HFFc6 (cell line): ENCODE data around the gene ECM1. TPM values are rescaled to one million over a fixed set of nuclear protein-coding genes. Genes with fewer than 3 reads are reported as not detected.

Source experiments
- DNase-seq: peaks from one replicate; pipeline ENCODE4 v3.0.0-alpha.2; 2018
- H3K27ac Mint-ChIP-seq: 2 replicates; pipeline ENCODE4 v1.8.0; 2020; ENCODE audit warnings: mild to moderate bottlenecking, mixed read lengths
- H3K27me3 Mint-ChIP-seq: 2 replicates; pipeline ENCODE4 v1.8.0; 2021; ENCODE audit warnings: mild to moderate bottlenecking, moderate library complexity, mixed read lengths; ENCODE audit not compliant: insufficient read depth
- H3K36me3 Mint-ChIP-seq: 2 replicates; pipeline ENCODE4 v1.8.0; 2021; ENCODE audit warnings: low read depth, mixed read lengths
- H3K4me1 Mint-ChIP-seq: 2 replicates; pipeline ENCODE4 v1.8.0; 2020; ENCODE audit warnings: low read depth, mixed read lengths
- H3K4me3 Mint-ChIP-seq: 2 replicates; pipeline ENCODE4 v1.8.0; 2020; ENCODE audit warnings: mild to moderate bottlenecking, moderate library complexity, mixed read lengths
- H3K9me3 Mint-ChIP-seq: 2 replicates; pipeline ENCODE4 v1.8.0; 2020; ENCODE audit warnings: mild to moderate bottlenecking, mixed read lengths
- CTCF ChIP-seq: fragments of 200-600 bp; sonication (generic); IDR thresholded peaks from 2 replicates; pipeline ENCODE4 v1.5.0; 2021; ENCODE audit warnings: antibody characterized with exemption, mild to moderate bottlenecking
- long read RNA-seq: library from polyadenylated mRNA; unstranded; transcript quantifications from one replicate; pipeline ENCODE4 v2.0.0, GENCODE V29; 2019
- total RNA-seq, 6 experiments: library from RNA; stranded (reverse); fragmentation: NEBNext Ultra II Directional; extraction: Animal tissue kit (Norgen Biotek cat#: 25700); gene quantifications; 2 replicates in 1 of 6; 3 replicates in 5 of 6; pipeline ENCODE4 v1.2.3, GENCODE V29; 2021

The ECM1 gene
- total RNA-seq, result 10 to 100 TPM; 30.8 to 52.0 (median 46.5) TPM
- long read RNA-seq, transcript ECM1-202 (10 exons, 2,070 nt), result major isoform, 29 of 36 reads
- long read RNA-seq, partial matches to known transcripts, result 5 of 36 reads
- long read RNA-seq, other reads (novel, unspliced or antisense), result 2 of 36 reads

- Mint-ChIP-seq H3K27ac (peak within 1 kb of the TSS; percentile 83), H3K4me3 (peak within 1 kb of the TSS; percentile 77), H3K4me1 (peaks cover 31% of the 10 kb centered on the region), H3K36me3 (peaks cover 34% of the 10 kb centered on the region), H3K27me3 (no peaks in the 10 kb centered on the region), H3K9me3 (no peaks in the 10 kb centered on the region)
- DNase-seq, result peak; percentile 68
- no peak for TF ChIP-seq CTCF
Measured at GRCh38 chr1:150507912-150508864, at the start of gene ECM1. Gene ECM1, plus strand, starts transcription at chr1:150508109. Its CDS starts 101 bp downstream, at chr1:150508210.

GRCh38 chr1:150464422-150464826, 43.5 kb upstream of the ECM1 start:
- H3K36me3 Mint-ChIP-seq, result 0 out of 2 replicates have a peak, but pooled peaks cover 4% of the 10 kb centered on the region
- peaks cover 4% of the 10 kb centered on the region; the same call in 1 of the 2 replicates for H3K27me3 Mint-ChIP-seq
- DNase-seq, result peak; percentile 30
- H3K9me3 Mint-ChIP-seq, result no peaks in the 10 kb centered on the region
- TF ChIP-seq CTCF, result peak; percentile 89
- no peak overlapping the region for H3K4me3 Mint-ChIP-seq
- H3K4me1 Mint-ChIP-seq, result no peaks in the 10 kb centered on the region
- no peak overlapping the region for H3K27ac Mint-ChIP-seq

GRCh38 chr1:150466964-150467363, 40.9 kb upstream of the ECM1 start:
- Mint-ChIP-seq H3K36me3 (peaks cover 21% of the 10 kb centered on the region), H3K4me1 (no peaks in the 10 kb centered on the region), H3K9me3 (no peaks in the 10 kb centered on the region), H3K27ac (no peak overlapping the region; the same call in 1 of the 2 replicates), H3K4me3 (no peak overlapping the region), H3K27me3 (peaks cover 4% of the 10 kb centered on the region; the same call in 1 of the 2 replicates)
- no peak for TF ChIP-seq CTCF
- DNase-seq, result no peak

- H3K4me3 Mint-ChIP-seq, result no peak overlapping the region
- no peaks in the 10 kb centered on the region for H3K4me1 Mint-ChIP-seq
- H3K9me3 Mint-ChIP-seq, result no peaks in the 10 kb centered on the region
- peaks cover 3% of the 10 kb centered on the region; the same call in 1 of the 2 replicates for H3K27me3 Mint-ChIP-seq
- H3K36me3 Mint-ChIP-seq, result peaks cover 23% of the 10 kb centered on the region
- no peak for TF ChIP-seq CTCF
- DNase-seq, result no peak
- no peak overlapping the region for H3K27ac Mint-ChIP-seq
Measured at GRCh38 chr1:150469291-150469690, 38.6 kb upstream of the ECM1 start.

DNA sequence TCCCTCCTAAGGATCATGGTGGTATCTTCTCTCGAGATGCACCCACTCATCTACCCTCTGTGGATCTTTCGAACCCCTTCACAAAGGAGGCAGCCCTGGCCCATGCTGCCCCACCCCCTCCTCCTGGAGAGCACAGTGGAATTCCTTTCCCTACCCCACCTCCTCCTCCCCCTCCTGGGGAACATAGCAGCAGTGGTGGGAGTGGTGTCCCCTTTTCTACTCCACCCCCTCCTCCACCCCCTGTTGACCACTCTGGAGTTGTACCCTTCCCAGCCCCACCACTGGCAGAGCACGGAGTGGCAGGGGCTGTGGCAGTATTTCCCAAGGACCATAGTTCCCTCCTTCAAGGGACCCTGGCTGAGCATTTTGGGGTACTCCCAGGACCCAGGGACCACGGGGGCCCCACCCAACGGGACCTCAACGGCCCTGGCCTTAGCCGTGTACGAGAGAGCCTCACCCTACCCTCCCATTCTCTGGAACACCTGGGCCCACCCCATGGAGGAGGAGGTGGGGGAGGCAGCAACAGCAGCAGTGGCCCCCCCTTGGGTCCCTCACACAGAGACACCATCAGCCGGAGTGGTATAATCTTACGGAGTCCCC, 35.2 kb upstream of the ECM1 start:
- peaks cover 27% of the 10 kb centered on the region for H3K4me1 Mint-ChIP-seq
- no peaks in the 10 kb centered on the region for H3K9me3 Mint-ChIP-seq
- no peaks in the 10 kb centered on the region; the same call in 1 of the 2 replicates for H3K27me3 Mint-ChIP-seq
- no peak overlapping the region for H3K27ac Mint-ChIP-seq
- no peak for TF ChIP-seq CTCF
- H3K36me3 Mint-ChIP-seq, result peaks cover 22% of the 10 kb centered on the region
- no peak overlapping the region for H3K4me3 Mint-ChIP-seq
- DNase-seq, result no peak
